ENCODE data around the gene RAB4A.
A peak's percentile ranks its signal among the peaks of the same experiment; 100 is the strongest.

RAB4A gene

GRCh38 chr1:229272164-229273158, 1.6 kb downstream of the RAB4A start:
- DNase-seq (ENCODE audit: low read depth in 1 of 2, low spot score in 1 of 2) = peak; percentile 73 to 81
- Histone ChIP-seq H3K27ac (replicated peaks) (no peak overlapping the region; the same call in 1 of the 2 replicates), H3K27me3 (ENCODE audit: insufficient read depth, poor library complexity, severe bottlenecking) (no peaks in the 10 kb centered on the region), H3K4me3 (replicated peaks; ENCODE audit: insufficient read depth, low read length) (peak overlapping the region; percentile 70)
- no peak for TF ChIP-seq GABPA (IDR thresholded peaks at IDR 0.05; ENCODE audit: low read depth)
- peak; percentile 41; the same call in 1 of the 2 replicates for TF ChIP-seq POLR2AphosphoS5 (IDR thresholded peaks at IDR 0.05; ENCODE audit: low read depth)
- TF ChIP-seq SPI1 (IDR thresholded peaks at IDR 0.05; ENCODE audit: borderline replicate concordance, low read depth) = peak; percentile 80

- DNase-seq (ENCODE audit: low read depth in 1 of 2, low spot score in 1 of 2) = no peak
- H3K27me3 ChIP-seq (ENCODE audit: insufficient read depth, poor library complexity, severe bottlenecking) = no peaks in the 10 kb centered on the region
- H3K4me3 ChIP-seq (replicated peaks; ENCODE audit: insufficient read depth, low read length) = no peak overlapping the region
- TF ChIP-seq REST (IDR thresholded peaks at IDR 0.05; ENCODE audit: insufficient replicate concordance, low read depth) (no peak), POLR2AphosphoS5 (IDR thresholded peaks at IDR 0.05; ENCODE audit: low read depth) (no peak), GABPA (IDR thresholded peaks at IDR 0.05; ENCODE audit: low read depth) (no peak), SPI1 (IDR thresholded peaks at IDR 0.05; ENCODE audit: borderline replicate concordance, low read depth) (no peak), CTCF (IDR thresholded peaks at IDR 0.05; ENCODE audit: insufficient read depth, low read length) (no peak)
- no peak overlapping the region for H3K27ac ChIP-seq (replicated peaks)
Measured at GRCh38 chr1:229273507-229274232, 2.8 kb downstream of the RAB4A start.

- no peak overlapping the region for H3K4me3 ChIP-seq (replicated peaks; ENCODE audit: insufficient read depth, low read length)
- TF ChIP-seq POLR2AphosphoS5 (IDR thresholded peaks at IDR 0.05; ENCODE audit: low read depth) = no peak
- no peak for TF ChIP-seq REST (IDR thresholded peaks at IDR 0.05; ENCODE audit: insufficient replicate concordance, low read depth)
- TF ChIP-seq GABPA (IDR thresholded peaks at IDR 0.05; ENCODE audit: low read depth) = no peak
- TF ChIP-seq SPI1 (IDR thresholded peaks at IDR 0.05; ENCODE audit: borderline replicate concordance, low read depth) = no peak
- TF ChIP-seq CTCF (IDR thresholded peaks at IDR 0.05; ENCODE audit: insufficient read depth, low read length) = no peak
- H3K27me3 ChIP-seq (ENCODE audit: insufficient read depth, poor library complexity, severe bottlenecking) = no peaks in the 10 kb centered on the region
- H3K27ac ChIP-seq (replicated peaks) = no peak overlapping the region
- DNase-seq (ENCODE audit: low read depth in 1 of 2, low spot score in 1 of 2) = no peak
Measured at GRCh38 chr1:229275005-229275404, 4.1 kb downstream of the RAB4A start.
